Activated T-helper 1 cell treated with anti-CD3 and anti-CD28 coated beads, Interleukin-2, amount 50 U/mL, for 16 hours (primary cell): ENCODE measurements around the gene GARNL3.

Experiments used
- DNase-seq, 2 donors: peaks; one replicate each; pipeline ENCODE4 v3.0.0-alpha.2; 2020; ENCODE audit warnings: low read depth in 1 of 2, low spot score in 1 of 2

Gene GARNL3

DNA sequence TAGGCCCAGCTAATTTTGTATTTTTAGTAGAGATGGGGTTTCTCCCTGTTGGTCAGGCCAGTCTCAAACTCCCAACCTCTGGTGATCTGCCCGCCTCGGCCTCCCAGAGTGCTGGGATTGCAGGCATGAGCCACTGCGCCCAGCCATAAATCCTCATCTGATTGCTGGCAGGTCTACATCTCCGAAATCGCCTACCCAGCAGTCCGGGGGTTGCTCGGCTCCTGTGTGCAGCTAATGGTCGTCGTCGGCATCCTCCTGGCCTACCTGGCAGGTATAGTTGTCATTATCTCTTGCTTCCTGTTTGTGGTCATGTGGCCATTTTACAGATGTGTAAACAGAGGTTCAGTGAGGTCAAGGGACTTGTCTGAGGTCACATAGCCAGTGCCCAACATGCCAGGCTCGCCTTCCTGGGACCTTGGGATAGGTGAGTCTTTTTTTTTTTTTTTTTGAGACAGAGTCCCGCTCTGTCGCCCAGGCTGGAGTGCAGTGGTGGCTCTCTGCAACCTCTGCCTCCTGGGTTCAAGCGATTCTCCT is 135.2 kb downstream of the GARNL3 start:
- DNase-seq = no peak

DNA sequence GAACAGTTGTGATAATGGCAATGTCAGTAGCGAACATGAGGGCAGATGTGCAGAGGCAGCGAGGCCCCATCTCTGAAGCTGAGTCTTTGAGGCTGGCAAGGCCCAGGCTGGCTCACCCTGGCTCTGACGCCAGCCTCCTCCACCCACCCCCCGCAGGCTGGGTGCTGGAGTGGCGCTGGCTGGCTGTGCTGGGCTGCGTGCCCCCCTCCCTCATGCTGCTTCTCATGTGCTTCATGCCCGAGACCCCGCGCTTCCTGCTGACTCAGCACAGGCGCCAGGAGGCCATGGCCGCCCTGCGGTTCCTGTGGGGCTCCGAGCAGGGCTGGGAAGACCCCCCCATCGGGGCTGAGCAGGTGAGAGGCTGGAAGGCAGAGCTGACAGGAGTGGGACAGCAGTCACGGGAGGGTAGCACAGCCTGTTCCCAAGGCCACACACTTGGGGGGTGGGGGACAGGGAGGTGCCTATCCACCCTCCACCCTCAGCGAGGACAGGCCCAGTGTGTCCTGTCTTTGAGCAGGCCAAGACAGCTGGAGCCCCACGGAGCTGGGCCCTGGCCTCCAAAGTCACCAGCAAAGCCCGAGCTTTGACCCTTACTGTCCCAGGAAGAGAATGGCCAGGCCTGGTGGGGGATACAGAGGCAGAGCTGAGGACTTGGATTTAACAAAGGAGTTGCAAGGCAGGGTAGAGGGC is 138.0 kb downstream of the GARNL3 start:
- no peak for DNase-seq

GRCh38 chr9:127403507-127404192 is 139.1 kb downstream of the GARNL3 start:
- no peak for DNase-seq

DNA sequence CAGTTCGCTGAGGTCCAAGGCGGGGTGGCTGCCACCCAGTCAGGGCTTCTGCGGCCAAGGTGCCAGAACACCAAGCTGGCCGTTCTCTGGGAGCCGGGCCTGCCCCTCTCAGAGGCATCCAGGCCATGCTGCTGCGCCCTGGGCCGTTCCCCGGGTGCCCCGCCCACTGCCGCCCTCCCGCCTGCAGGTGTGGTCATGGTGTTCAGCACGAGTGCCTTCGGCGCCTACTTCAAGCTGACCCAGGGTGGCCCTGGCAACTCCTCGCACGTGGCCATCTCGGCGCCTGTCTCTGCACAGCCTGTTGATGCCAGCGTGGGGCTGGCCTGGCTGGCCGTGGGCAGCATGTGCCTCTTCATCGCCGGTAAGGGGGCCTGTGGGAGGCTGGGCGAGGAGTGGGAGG is 140.1 kb downstream of the GARNL3 start:
- no peak for DNase-seq

GRCh38 chr9:127405344-127406125 is 141.0 kb downstream of the GARNL3 start:
- DNase-seq = no peak

GRCh38 chr9:127406799-127407491 is 142.4 kb downstream of the GARNL3 start:
- DNase-seq = no peak

DNA sequence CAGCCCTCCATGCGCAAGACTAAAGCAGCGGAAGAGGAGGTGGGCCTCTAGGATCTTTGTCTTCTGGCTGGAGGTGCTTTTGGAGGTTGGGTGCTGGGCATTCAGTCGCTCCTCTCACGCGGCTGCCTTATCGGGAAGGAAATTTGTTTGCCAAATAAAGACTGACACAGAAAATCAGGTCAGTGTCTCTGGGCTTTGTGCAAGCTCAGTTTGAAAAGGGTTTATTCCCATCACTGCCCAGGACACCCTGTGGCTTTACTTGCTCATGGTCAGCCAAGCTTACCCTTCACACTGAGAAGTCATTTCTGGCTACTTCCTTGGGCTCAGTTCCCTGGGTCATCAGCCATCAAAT is 142.9 kb downstream of the GARNL3 start:
- DNase-seq = no peak

- DNase-seq = no peak
Measured at GRCh38 chr9:127411122-127411521, 146.5 kb downstream of the GARNL3 start.

GRCh38 chr9:127415141-127415540 is 150.6 kb downstream of the GARNL3 start:
- no peak for DNase-seq

GRCh38 chr9:127415657-127416056 is 151.1 kb downstream of the GARNL3 start:
- DNase-seq = no peak

GRCh38 chr9:127417131-127418036 is 152.8 kb downstream of the GARNL3 start:
- no peak for DNase-seq

DNA sequence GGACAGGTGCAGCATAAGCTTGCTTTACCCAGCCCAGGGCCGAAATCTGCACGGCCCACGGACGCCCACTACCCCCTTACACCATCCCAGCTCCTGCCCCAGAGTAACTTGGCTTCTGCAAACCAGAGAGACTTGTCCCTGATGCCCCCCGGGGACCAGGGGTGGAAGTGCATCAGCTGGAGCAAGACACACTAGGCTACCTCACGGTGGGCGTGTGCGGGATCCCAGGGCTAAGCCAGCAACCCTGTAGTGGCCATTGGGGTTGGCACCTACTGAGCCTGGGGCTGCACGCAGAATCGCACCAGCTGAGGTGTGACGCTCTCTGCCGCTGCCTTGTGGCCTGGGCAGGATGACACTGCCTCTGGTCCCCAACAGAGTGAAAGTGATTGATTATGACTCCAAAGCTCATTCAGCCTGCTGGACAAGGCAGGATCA is 153.5 kb downstream of the GARNL3 start:
- DNase-seq = no peak

DNA sequence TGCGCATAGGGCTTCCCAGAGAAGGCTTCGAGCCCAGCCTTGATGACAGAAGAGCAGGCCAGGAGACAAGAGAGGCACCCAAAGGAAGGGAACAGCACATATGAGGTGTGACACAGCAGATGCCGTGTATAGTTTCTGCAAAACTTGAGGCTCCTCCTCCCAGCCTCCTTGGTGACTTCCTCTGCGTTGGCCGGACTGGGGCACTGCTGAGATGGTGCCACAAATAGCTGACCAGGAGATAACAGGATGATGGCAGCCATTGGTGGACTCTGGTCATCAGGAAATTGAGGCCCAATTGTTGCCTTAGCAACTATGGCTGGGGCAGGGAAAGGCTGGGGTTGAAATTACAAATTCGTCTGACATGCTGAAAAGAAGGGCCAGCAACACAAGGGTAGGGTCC is 154.8 kb downstream of the GARNL3 start:
- DNase-seq = no peak

DNA sequence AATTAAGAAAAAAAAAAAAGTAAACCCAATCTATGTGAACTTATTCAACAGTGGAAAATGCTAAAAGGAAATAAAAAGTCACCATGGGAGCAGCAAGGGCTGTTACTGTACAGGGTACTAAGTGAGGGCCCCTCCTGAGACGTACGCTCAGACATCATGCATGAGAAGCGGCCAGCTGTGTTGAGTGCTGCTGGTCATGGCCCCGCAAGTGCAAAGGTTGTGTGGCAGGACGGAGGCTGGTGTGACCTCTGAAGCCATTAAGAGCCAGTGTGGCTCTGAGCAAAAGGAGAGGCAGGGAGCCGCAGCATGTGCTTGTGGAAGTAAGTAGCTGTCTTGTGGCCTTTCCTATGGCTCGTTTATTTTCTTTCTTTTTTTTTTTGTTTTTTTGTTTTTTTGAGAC is 156.5 kb downstream of the GARNL3 start:
- no peak for DNase-seq

DNA sequence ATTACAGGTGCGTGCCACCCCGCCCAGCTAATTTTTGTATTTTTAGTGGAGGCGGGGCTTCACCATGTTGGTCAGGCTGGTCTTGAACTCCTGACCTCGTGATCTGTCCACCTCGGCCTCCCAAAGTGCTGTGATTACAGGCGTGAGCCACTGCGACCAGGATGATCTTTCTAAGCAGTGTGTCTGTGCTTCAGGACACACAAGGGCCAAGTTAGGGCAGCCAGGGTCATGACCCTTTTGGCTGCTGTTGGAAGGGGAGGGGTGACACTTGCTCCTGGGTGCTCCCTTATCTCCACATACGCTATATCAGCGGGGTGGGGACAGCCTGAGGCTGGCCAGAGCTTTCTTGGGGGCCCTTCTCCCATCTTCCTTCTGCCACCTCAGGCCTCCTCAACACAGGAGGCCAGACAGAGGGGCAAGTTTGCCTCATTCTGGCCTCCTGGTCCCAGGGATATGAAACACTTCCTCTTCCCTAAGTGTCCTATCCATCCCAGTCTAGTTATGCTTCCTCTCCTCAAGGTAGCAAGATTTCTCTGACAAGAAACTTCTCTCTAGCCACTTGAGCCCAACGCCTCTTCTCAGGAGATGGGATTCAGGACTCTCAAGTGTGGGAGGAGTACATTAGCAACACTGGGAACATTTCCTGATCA is 157.7 kb downstream of the GARNL3 start:
- no peak for DNase-seq

GRCh38 chr9:127422787-127423186 is 158.2 kb downstream of the GARNL3 start:
- DNase-seq = no peak

GRCh38 chr9:127423476-127423933 is 158.9 kb downstream of the GARNL3 start:
- DNase-seq = no peak

DNA sequence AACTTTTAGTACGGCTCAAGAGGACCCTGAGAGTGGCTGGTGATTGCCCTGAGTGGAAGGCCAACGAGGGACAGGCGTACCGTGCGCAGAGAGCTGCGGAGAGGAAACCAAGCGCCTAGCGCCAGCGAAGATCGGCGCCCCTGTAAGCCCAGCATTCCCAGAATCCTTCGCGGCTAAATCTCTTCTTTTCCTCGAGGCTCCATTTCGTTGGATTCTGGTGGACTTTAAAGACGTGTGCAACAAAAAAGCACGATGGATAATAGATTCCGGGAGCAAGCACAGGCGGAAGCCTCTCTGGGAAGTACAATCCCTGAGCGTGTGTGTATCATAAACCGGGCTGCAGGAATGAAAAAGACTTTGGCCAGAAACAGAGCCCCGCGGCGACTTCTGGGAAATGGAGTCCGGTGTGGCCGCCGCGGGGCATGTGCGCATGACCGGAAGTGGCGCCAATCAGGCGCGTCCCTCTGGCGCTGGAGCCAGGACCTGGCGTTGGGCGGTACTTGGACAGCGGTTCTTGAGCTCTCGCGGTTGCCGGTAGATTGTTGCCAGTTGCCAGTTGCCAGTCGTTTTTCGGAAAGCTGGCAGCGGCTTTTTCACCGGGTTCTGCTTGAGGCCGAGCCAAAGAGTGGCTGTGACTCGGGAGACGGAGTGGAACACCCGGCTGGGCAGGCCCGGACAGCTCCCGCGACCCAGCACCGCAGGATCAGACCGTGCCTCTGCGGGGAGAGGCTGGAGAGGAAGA is 159.5 kb downstream of the GARNL3 start, which contains the start of gene ZNF79:
TSS of gene ZNF79 (plus strand) at position 449 of the 742 bp plus-strand sequence. CDS start 406 bp downstream, outside the sequence.
- DNase-seq = peak; percentile 79 to 87

- no peak for DNase-seq
Measured at GRCh38 chr9:127424676-127424999, 160.1 kb downstream of the GARNL3 start.
